ENCODE results near the gene ARPC2. TPM values are rescaled to one million over a fixed set of nuclear protein-coding genes. Genes with fewer than 3 reads are reported as not detected.

The ARPC2 gene
- total RNA-seq, 1 experiment from 2014 or later, result 213 TPM

- no peak for TF ChIP-seq CTCF (conservative IDR thresholded peaks at IDR 0.05; ENCODE audit: low read depth, low read length)
- TF ChIP-seq EZH2phosphoT487 (IDR thresholded peaks at IDR 0.05; ENCODE audit: borderline replicate concordance, low read length), result no peak
- no peak for TF ChIP-seq EZH2 (IDR thresholded peaks at IDR 0.05; ENCODE audit: low read length, unreplicated experiment)
- intact Hi-C loops (cut with micrococcal nuclease), result no loop called here
- ChIA-PET POLR2A (ENCODE audit: unreplicated experiment) (no interaction called here), CTCF (no interaction called here)
- no peak overlapping the region for H3K9ac ChIP-seq (ENCODE audit: low read length)
- no peaks in the 10 kb centered on the region for H3K79me2 ChIP-seq (ENCODE audit: low read length)
- peaks cover 10% of the 10 kb centered on the region for H3K27me3 ChIP-seq (ENCODE audit: low read length)
- H4K20me1 ChIP-seq (ENCODE audit: low read length), result no peaks in the 10 kb centered on the region
- no peaks in the 10 kb centered on the region for H3K9me2 ChIP-seq (replicated peaks; ENCODE audit: low read length)
- no peaks in the 10 kb centered on the region for H3K36me3 ChIP-seq (ENCODE audit: low read depth, low read length)
- H3K4me2 ChIP-seq (ENCODE audit: low read length), result no peak overlapping the region
- H2AFZ ChIP-seq (ENCODE audit: low read length), result no peak overlapping the region
- ATAC-seq (no peak), DNase-seq (no peak)
- H3K4me1 ChIP-seq (ENCODE audit: insufficient read depth, low read length), result no peaks in the 10 kb centered on the region
- H3K27ac ChIP-seq (ENCODE audit: low read length), result no peak overlapping the region
- no peaks in the 10 kb centered on the region for H3K9me3 ChIP-seq (ENCODE audit: low read length)
- H3K4me3 ChIP-seq (ENCODE audit: low read length), result no peak overlapping the region
- no TSS peak for BruUV-seq (replicated peaks)
- H3F3A ChIP-seq (ENCODE audit: low read length, unreplicated experiment), result no peaks in the 10 kb centered on the region
Measured at GRCh38 chr2:218194880-218195279, 22.1 kb upstream of the ARPC2 start.

GRCh38 chr2:218196974-218197373, 20.0 kb upstream of the ARPC2 start:
- intact Hi-C loops (cut with micrococcal nuclease), result no loop called here

GRCh38 chr2:218202266-218202665, 14.7 kb upstream of the ARPC2 start:
- no peak overlapping the region for H3K4me3 ChIP-seq (ENCODE audit: low read length)
- no peak overlapping the region for H3K4me2 ChIP-seq (ENCODE audit: low read length)
- ChIA-PET POLR2A (ENCODE audit: unreplicated experiment) (no interaction called here), CTCF (no interaction called here)
- no peaks in the 10 kb centered on the region for H3K4me1 ChIP-seq (ENCODE audit: insufficient read depth, low read length)
- no peaks in the 10 kb centered on the region for H4K20me1 ChIP-seq (ENCODE audit: low read length)
- H2AFZ ChIP-seq (ENCODE audit: low read length), result no peak overlapping the region
- no peak for TF ChIP-seq CTCF (conservative IDR thresholded peaks at IDR 0.05; ENCODE audit: low read depth, low read length)
- no peak for TF ChIP-seq EZH2 (IDR thresholded peaks at IDR 0.05; ENCODE audit: low read length, unreplicated experiment)
- TF ChIP-seq EZH2phosphoT487 (IDR thresholded peaks at IDR 0.05; ENCODE audit: borderline replicate concordance, low read length), result no peak
- no peaks in the 10 kb centered on the region for H3K9me2 ChIP-seq (replicated peaks; ENCODE audit: low read length)
- no peaks in the 10 kb centered on the region for H3K36me3 ChIP-seq (ENCODE audit: low read depth, low read length)
- DNase-seq (no peak), ATAC-seq (no peak)
- BruUV-seq (replicated peaks), result no TSS peak
- no peaks in the 10 kb centered on the region for H3K9me3 ChIP-seq (ENCODE audit: low read length)
- intact Hi-C loops (cut with micrococcal nuclease), result no loop called here
- H3K27me3 ChIP-seq (ENCODE audit: low read length), result peaks cover 14% of the 10 kb centered on the region
- H3K27ac ChIP-seq (ENCODE audit: low read length), result no peak overlapping the region
- H3F3A ChIP-seq (ENCODE audit: low read length, unreplicated experiment), result no peaks in the 10 kb centered on the region
- no peaks in the 10 kb centered on the region for H3K79me2 ChIP-seq (ENCODE audit: low read length)
- H3K9ac ChIP-seq (ENCODE audit: low read length), result no peak overlapping the region

More at GRCh38 chr2:218196974-218197373, 20.0 kb upstream of the ARPC2 start:
- Histone ChIP-seq H3K9me3 (ENCODE audit: low read length) (no peaks in the 10 kb centered on the region), H3K9me2 (replicated peaks; ENCODE audit: low read length) (no peaks in the 10 kb centered on the region), H3K4me3 (ENCODE audit: low read length) (no peak overlapping the region), H3K4me2 (ENCODE audit: low read length) (no peak overlapping the region), H4K20me1 (ENCODE audit: low read length) (no peaks in the 10 kb centered on the region), H3K79me2 (ENCODE audit: low read length) (no peaks in the 10 kb centered on the region), H2AFZ (ENCODE audit: low read length) (no peak overlapping the region), H3K4me1 (ENCODE audit: insufficient read depth, low read length) (no peaks in the 10 kb centered on the region), H3K27ac (ENCODE audit: low read length) (no peak overlapping the region), H3K36me3 (ENCODE audit: low read depth, low read length) (no peaks in the 10 kb centered on the region), H3K9ac (ENCODE audit: low read length) (no peak overlapping the region), H3F3A (ENCODE audit: low read length, unreplicated experiment) (no peaks in the 10 kb centered on the region), H3K27me3 (ENCODE audit: low read length) (peaks cover 13% of the 10 kb centered on the region)
- DNase-seq, result no peak
- ChIA-PET POLR2A (ENCODE audit: unreplicated experiment) (no interaction called here), CTCF (no interaction called here)
- BruUV-seq (replicated peaks), result no TSS peak
- TF ChIP-seq EZH2phosphoT487 (IDR thresholded peaks at IDR 0.05; ENCODE audit: borderline replicate concordance, low read length) (no peak), EZH2 (IDR thresholded peaks at IDR 0.05; ENCODE audit: low read length, unreplicated experiment) (no peak)
- no peak for ATAC-seq
